Osteoblast (primary cell): ENCODE results near the gene HABP2. TPM values are rescaled to one million over a fixed set of nuclear protein-coding genes. Genes with fewer than 3 reads are reported as not detected.

Experiments used
- DNase-seq: peaks from one replicate; pipeline ENCODE4 v3.0.0; 2011; ENCODE audit warnings: low spot score, mixed read lengths; ENCODE audit not compliant: insufficient read length; ENCODE audit errors: missing footprints
- H2AFZ ChIP-seq: 2 replicates; pipeline ENCODE4 v1.6.0; 2011; ENCODE audit warnings: mild to moderate bottlenecking, low read length
- H3K27ac ChIP-seq: 2 replicates; pipeline ENCODE4 v1.5.1; 2011; ENCODE audit warnings: mild to moderate bottlenecking, low read depth, low read length, moderate library complexity
- H3K27me3 ChIP-seq: 2 replicates; pipeline ENCODE4 v1.6.0; 2012; ENCODE audit warnings: mild to moderate bottlenecking, control low read depth, inconsistent platforms, low read length, moderate library complexity; ENCODE audit not compliant: insufficient read depth
- H3K36me3 ChIP-seq: 2 replicates; pipeline ENCODE4 v1.5.1; 2011; ENCODE audit warnings: mild to moderate bottlenecking, low read length, control low read depth, moderate library complexity; ENCODE audit not compliant: insufficient read depth
- H3K4me1 ChIP-seq: 2 replicates; pipeline ENCODE4 v1.5.1; 2011; ENCODE audit warnings: mild to moderate bottlenecking, low read length, control low read depth, moderate library complexity; ENCODE audit not compliant: insufficient read depth
- H3K4me2 ChIP-seq: 2 replicates; pipeline ENCODE4 v1.6.0; 2011; ENCODE audit warnings: mild to moderate bottlenecking, low read length; ENCODE audit not compliant: insufficient read depth
- H3K4me3 ChIP-seq: fragments of 200-600 bp; sonication (generic); 3 replicates; pipeline ENCODE4 v1.5.1; 2012; ENCODE audit warnings: mild to moderate bottlenecking, low read length, inconsistent platforms; ENCODE audit not compliant: insufficient read depth
- H3K79me2 ChIP-seq: 2 replicates; pipeline ENCODE4 v1.6.0; 2012; ENCODE audit warnings: mild to moderate bottlenecking, low read length, control low read depth, inconsistent platforms; ENCODE audit not compliant: insufficient read depth
- H3K9me3 ChIP-seq: 2 replicates; pipeline ENCODE4 v1.5.1; 2011; ENCODE audit warnings: low read depth, low read length, control low read depth
- H4K20me1 ChIP-seq: 2 replicates; pipeline ENCODE4 v1.6.0; 2012; ENCODE audit warnings: mild to moderate bottlenecking, low read length, control low read depth; ENCODE audit not compliant: insufficient read depth
- CTCF ChIP-seq: IDR thresholded peaks from 2 replicates; pipeline ENCODE4 v1.5.1; 2011; ENCODE audit warnings: mild to moderate bottlenecking, low read depth, low read length, moderate library complexity; ENCODE audit errors: extremely low read depth
- total RNA-seq: library from RNA; depleted of rRNA; stranded (reverse); fragments of >200 nt; gene quantifications from 2 replicates; pipeline ENCODE4 v1.2.3, GENCODE V29; 2012

HABP2 gene
- total RNA-seq, 1 donor, result not detected

GRCh38 chr10:113620936-113621335, 68.1 kb downstream of the HABP2 start:
- Histone ChIP-seq H3K4me3 (no peak overlapping the region), H3K36me3 (no peaks in the 10 kb centered on the region), H3K4me1 (no peaks in the 10 kb centered on the region), H2AFZ (no peak overlapping the region), H3K27me3 (peaks cover 9% of the 10 kb centered on the region), H3K4me2 (no peak overlapping the region), H3K27ac (no peak overlapping the region), H4K20me1 (no peaks in the 10 kb centered on the region), H3K9me3 (no peaks in the 10 kb centered on the region), H3K79me2 (no peaks in the 10 kb centered on the region)
- TF ChIP-seq CTCF, result no peak
- DNase-seq, result no peak

- Histone ChIP-seq H3K79me2 (no peaks in the 10 kb centered on the region), H3K27me3 (peaks cover 11% of the 10 kb centered on the region), H3K9me3 (no peaks in the 10 kb centered on the region), H4K20me1 (no peaks in the 10 kb centered on the region), H3K4me2 (no peak overlapping the region), H3K27ac (no peak overlapping the region), H3K4me1 (no peaks in the 10 kb centered on the region), H3K36me3 (no peaks in the 10 kb centered on the region), H2AFZ (no peak overlapping the region), H3K4me3 (no peak overlapping the region)
- no peak for DNase-seq
- no peak for TF ChIP-seq CTCF
Observed at GRCh38 chr10:113621799-113622198, 68.9 kb downstream of the HABP2 start.

- Histone ChIP-seq H3K4me1 (no peaks in the 10 kb centered on the region), H3K79me2 (no peaks in the 10 kb centered on the region), H4K20me1 (no peaks in the 10 kb centered on the region), H3K4me3 (no peak overlapping the region), H3K27ac (no peak overlapping the region), H3K9me3 (no peaks in the 10 kb centered on the region), H3K4me2 (no peak overlapping the region), H3K36me3 (no peaks in the 10 kb centered on the region), H3K27me3 (peaks cover 10% of the 10 kb centered on the region), H2AFZ (no peak overlapping the region)
- no peak for TF ChIP-seq CTCF
- DNase-seq, result no peak
Observed at GRCh38 chr10:113622831-113623230, 70.0 kb downstream of the HABP2 start.

GRCh38 chr10:113625461-113626186, 72.8 kb downstream of the HABP2 start:
- no peak for TF ChIP-seq CTCF
- no peak for DNase-seq
- Histone ChIP-seq H3K36me3 (no peaks in the 10 kb centered on the region), H4K20me1 (no peaks in the 10 kb centered on the region), H3K27me3 (peaks cover 10% of the 10 kb centered on the region), H3K4me2 (no peak overlapping the region), H3K4me3 (no peak overlapping the region), H3K4me1 (no peaks in the 10 kb centered on the region), H3K79me2 (no peaks in the 10 kb centered on the region), H2AFZ (no peak overlapping the region), H3K27ac (no peak overlapping the region), H3K9me3 (no peaks in the 10 kb centered on the region)
